H9 (cell line): ENCODE data around the gene CES2. TPM values are rescaled to one million over a fixed set of nuclear protein-coding genes. Genes with fewer than 3 reads are reported as not detected.

Experiments
- DNase-seq: peaks from one replicate; pipeline ENCODE4 v3.0.0-alpha.2; 2017
- H2AFZ ChIP-seq: one replicate; pipeline ENCODE4 v1.6.1; 2013; ENCODE audit warnings: mild to moderate bottlenecking, low read length, control low read depth, moderate library complexity
- H2AK5ac ChIP-seq: 2 replicates; pipeline ENCODE4 v1.6.1; 2013; ENCODE audit warnings: low read length, control low read depth, mixed read lengths; ENCODE audit not compliant: insufficient read length
- H2BK120ac ChIP-seq: one replicate; pipeline ENCODE4 v1.6.1; 2013; ENCODE audit warnings: low read depth, mild to moderate bottlenecking, low read length, control low read depth, inconsistent platforms; ENCODE audit not compliant: poor library complexity, severe bottlenecking
- H2BK12ac ChIP-seq: 2 replicates; pipeline ENCODE4 v1.6.1; 2013; ENCODE audit warnings: low read length, control low read depth, mixed read lengths, low read depth; ENCODE audit not compliant: insufficient read length
- H2BK15ac ChIP-seq: 2 replicates; pipeline ENCODE4 v1.6.1; 2013; ENCODE audit warnings: low read depth, low read length, control low read depth
- H2BK20ac ChIP-seq: one replicate; pipeline ENCODE4 v1.6.1; 2013; ENCODE audit warnings: low read depth, mild to moderate bottlenecking, low read length, control low read depth, inconsistent platforms; ENCODE audit not compliant: poor library complexity, severe bottlenecking
- H2BK5ac ChIP-seq: 2 replicates; pipeline ENCODE4 v1.6.1; 2013; ENCODE audit warnings: low read length, control low read depth, mixed read lengths; ENCODE audit not compliant: insufficient read length
- H3K14ac ChIP-seq: 2 replicates; pipeline ENCODE4 v1.6.1; 2013; ENCODE audit warnings: low read length, control low read depth; ENCODE audit not compliant: insufficient read depth
- H3K18ac ChIP-seq: 2 replicates; pipeline ENCODE4 v1.6.1; 2013; ENCODE audit warnings: low read depth, mild to moderate bottlenecking, mixed read lengths, low read length, control low read depth; ENCODE audit not compliant: insufficient read length
- H3K23ac ChIP-seq: 2 replicates; pipeline ENCODE4 v1.6.1; 2013; ENCODE audit warnings: low read length, control low read depth, mixed read lengths, low read depth; ENCODE audit not compliant: insufficient read length
- H3K23me2 ChIP-seq: 2 replicates; pipeline ENCODE4 v1.6.1; 2013; ENCODE audit warnings: low read depth, mild to moderate bottlenecking, mixed read lengths, low read length, control low read depth; ENCODE audit not compliant: insufficient read length, poor library complexity, severe bottlenecking
- H3K27ac ChIP-seq: 2 replicates; pipeline ENCODE4 v1.5.1; 2013; ENCODE audit warnings: low read length, control low read depth, mixed read lengths, low read depth; ENCODE audit not compliant: insufficient read length
- H3K27me3 ChIP-seq: 2 replicates; pipeline ENCODE4 v1.6.1; 2013; ENCODE audit warnings: low read length, control low read depth, inconsistent platforms; ENCODE audit not compliant: insufficient read depth
- H3K4ac ChIP-seq: 2 replicates; pipeline ENCODE4 v1.6.1; 2013; ENCODE audit warnings: low read depth, mild to moderate bottlenecking, control low read depth, inconsistent platforms, low read length, moderate library complexity
- H3K4me1 ChIP-seq: 2 replicates; pipeline ENCODE4 v1.6.1; 2013; ENCODE audit warnings: low read length, control low read depth, inconsistent platforms; ENCODE audit not compliant: insufficient read depth
- H3K4me2 ChIP-seq: 2 replicates; pipeline ENCODE4 v1.6.1; 2013; ENCODE audit warnings: low read length, control low read depth, mixed read lengths; ENCODE audit not compliant: insufficient read length, insufficient read depth
- H3K56ac ChIP-seq: 2 replicates; pipeline ENCODE4 v1.6.1; 2013; ENCODE audit warnings: low read depth, mild to moderate bottlenecking, mixed read lengths, low read length, control low read depth; ENCODE audit not compliant: insufficient read length
- H3K79me1 ChIP-seq: 2 replicates; pipeline ENCODE4 v1.6.1; 2013; ENCODE audit warnings: low read depth, mild to moderate bottlenecking, moderate library complexity, low read length, control low read depth, inconsistent platforms; ENCODE audit not compliant: insufficient read depth, poor library complexity, severe bottlenecking
- H3K79me2 ChIP-seq: 2 replicates; pipeline ENCODE4 v1.6.1; 2013; ENCODE audit warnings: low read length, control low read depth, inconsistent platforms; ENCODE audit not compliant: insufficient read depth
- H3K9ac ChIP-seq: 2 replicates; pipeline ENCODE4 v1.6.1; 2013; ENCODE audit warnings: low read length, control low read depth, mixed read lengths; ENCODE audit not compliant: insufficient read length; ENCODE audit errors: extremely low read depth
- H3K9me3 ChIP-seq: one replicate; pipeline ENCODE4 v1.6.1; 2013; ENCODE audit warnings: low read depth, low read length, inconsistent platforms; ENCODE audit not compliant: control insufficient read depth
- H3T11ph ChIP-seq: one replicate; pipeline ENCODE4 v1.6.1; 2013; ENCODE audit warnings: mild to moderate bottlenecking, low read length, control low read depth, inconsistent platforms
- H4K20me1 ChIP-seq: one replicate; pipeline ENCODE4 v1.6.1; 2013; ENCODE audit not compliant: control insufficient read depth, insufficient read length, insufficient read depth
- H4K5ac ChIP-seq: 2 replicates; pipeline ENCODE4 v1.6.1; 2013; ENCODE audit warnings: low read depth, mild to moderate bottlenecking, mixed read lengths, low read length, control low read depth; ENCODE audit not compliant: insufficient read length
- H4K8ac ChIP-seq: replicated peaks from 2 replicates; pipeline ENCODE4 v1.6.1; 2013; ENCODE audit warnings: low read length, control low read depth, mixed read lengths, low read depth; ENCODE audit not compliant: insufficient read length
- H4K91ac ChIP-seq: 2 replicates; pipeline ENCODE4 v1.6.1; 2013; ENCODE audit warnings: low read depth, mild to moderate bottlenecking, moderate library complexity, mixed read lengths, low read length, control low read depth; ENCODE audit not compliant: insufficient read length
- H3K27ac Mint-ChIP-seq, 3 experiments: 2 replicates in 2 of 3; 3 replicates in 1 of 3; pipeline ENCODE4 v1.8.0; 2020 to 2021; ENCODE audit warnings: mixed read lengths in 3 of 3, mild to moderate bottlenecking in 1 of 3, moderate library complexity in 1 of 3
- H3K27me3 Mint-ChIP-seq: 2 replicates; pipeline ENCODE4 v1.8.0; 2021; ENCODE audit warnings: low read depth, mild to moderate bottlenecking, moderate library complexity, mixed read lengths
- H3K36me3 Mint-ChIP-seq, 3 experiments: 2 replicates in 2 of 3; 3 replicates in 1 of 3; pipeline ENCODE4 v1.8.0; 2020 to 2021; ENCODE audit warnings: low read depth in 3 of 3, mixed read lengths in 3 of 3; ENCODE audit not compliant: insufficient read depth in 1 of 3
- H3K4me1 Mint-ChIP-seq, 2 experiments: 2 replicates each; pipeline ENCODE4 v1.8.0; 2020; ENCODE audit warnings: mixed read lengths in 2 of 2
- H3K4me3 Mint-ChIP-seq, 2 experiments: 2 replicates in 1 of 2; 3 replicates in 1 of 2; pipeline ENCODE4 v1.8.0; 2020 to 2021; ENCODE audit warnings: mild to moderate bottlenecking in 2 of 2, mixed read lengths in 2 of 2, moderate library complexity in 1 of 2
- H3K9me3 Mint-ChIP-seq, 2 experiments: 2 replicates in 1 of 2; 3 replicates in 1 of 2; pipeline ENCODE4 v1.8.0; 2020; ENCODE audit warnings: mild to moderate bottlenecking in 2 of 2, mixed read lengths in 2 of 2, moderate library complexity in 1 of 2
- CTCF ChIP-seq: fragments of 200-600 bp; sonication (generic); conservative IDR thresholded peaks from 3 replicates; pipeline ENCODE4 v1.8.0; 2021; ENCODE audit warnings: antibody characterized with exemption, mild to moderate bottlenecking
- WGBS: extraction: QIAGEN DNeasy Blood & Tissue Kit; methylation state at CpG from one replicate; pipeline ENCODE4 v1.1.7; 2013; ENCODE audit warnings: missing lambda C conversion rate, low lambda C conversion rate, mixed read lengths; ENCODE audit not compliant: insufficient read length; ENCODE audit errors: extremely low coverage; 5-methylcytosine and 5-hydroxymethylcytosine counted together
- total RNA-seq: library from RNA; stranded (reverse); gene quantifications from 2 replicates; pipeline ENCODE4 v1.2.1, GENCODE V29; 2021

CES2 gene
- total RNA-seq, 1 experiment from 2014 or later, result 28.2 TPM

GRCh38 chr16:66915041-66915440 lies 20.3 kb upstream of the CES2 start:
- no peaks in the 10 kb centered on the region; the same call in 1 of the 2 replicates for H3K27me3 ChIP-seq
- no peaks in the 10 kb centered on the region for H3K9me3 ChIP-seq
- H2BK120ac ChIP-seq, result no peak overlapping the region
- H4K8ac ChIP-seq, result no peak overlapping the region
- no peak overlapping the region for H3K56ac ChIP-seq
- no peak for TF ChIP-seq CTCF
- H3K79me1 ChIP-seq, result no peaks in the 10 kb centered on the region
- H4K5ac ChIP-seq, result no peak overlapping the region
- no peak overlapping the region for H3T11ph ChIP-seq
- no peaks in the 10 kb centered on the region for H3K9me3 Mint-ChIP-seq
- H3K4me2 ChIP-seq, result no peak overlapping the region
- no peak overlapping the region for H2BK20ac ChIP-seq
- H3K27ac Mint-ChIP-seq, result no peak overlapping the region
- no peak overlapping the region for H4K91ac ChIP-seq
- H3K4ac ChIP-seq, result no peak overlapping the region
- H3K36me3 Mint-ChIP-seq, result no peaks in the 10 kb centered on the region; a peak in 1 of 7 replicates
- no peak overlapping the region for H3K18ac ChIP-seq
- H3K4me3 Mint-ChIP-seq, result no peak overlapping the region
- H3K14ac ChIP-seq, result no peak overlapping the region
- no peak overlapping the region for H3K23ac ChIP-seq
- H2AK5ac ChIP-seq, result no peak overlapping the region
- peaks cover 36% of the 10 kb centered on the region for H3K27me3 Mint-ChIP-seq
- H2AFZ ChIP-seq, result no peak overlapping the region
- H2BK15ac ChIP-seq, result no peak overlapping the region
- no CpG with 5 or more reads among the region's 7 CpGs for WGBS
- H3K23me2 ChIP-seq, result no peaks in the 10 kb centered on the region
- no peak overlapping the region for H2BK5ac ChIP-seq
- peaks cover 0 to 2% of the 10 kb centered on the region in 2 experiments; a peak in 2 of 4 replicates for H3K4me1 Mint-ChIP-seq
- no peak overlapping the region for H3K27ac ChIP-seq
- H4K20me1 ChIP-seq, result no peaks in the 10 kb centered on the region
- DNase-seq, result no peak
- no peaks in the 10 kb centered on the region for H3K4me1 ChIP-seq
- no peaks in the 10 kb centered on the region for H3K79me2 ChIP-seq
- no peak overlapping the region for H3K9ac ChIP-seq
- H2BK12ac ChIP-seq, result no peak overlapping the region
